NCI-H1417 treated with DMSO at 0.1 percent for 48 hours (cell line): Measurements from ENCODE around the gene CSH2.
A peak's percentile ranks its signal among the peaks of the same experiment; 100 is the strongest.

ENCODE experiments used
- DNase-seq: peaks from one replicate; lab custom pipeline; 2025; lab: John Stamatoyannopoulos, UW

CSH2 gene

GRCh38 chr17:63833741-63834373 lies 39.6 kb downstream of the CSH2 start:
- DNase-seq: no peak

GRCh38 chr17:63833026-63833740 lies 40.3 kb downstream of the CSH2 start:
- no peak for DNase-seq

- no peak for DNase-seq
These were observed 41.0 kb downstream of the CSH2 start for GRCh38 chr17:63832455-63832854.

GRCh38 chr17:63832014-63832413 lies 41.5 kb downstream of the CSH2 start:
- no peak for DNase-seq

GRCh38 chr17:63831505-63831904 lies 42.0 kb downstream of the CSH2 start:
- DNase-seq: no peak

GRCh38 chr17:63830904-63831491 lies 42.5 kb downstream of the CSH2 start:
- no peak for DNase-seq

- DNase-seq: no peak
These were observed 43.2 kb downstream of the CSH2 start for GRCh38 chr17:63830278-63830677.

- no peak for DNase-seq
These were observed 44.5 kb downstream of the CSH2 start for GRCh38 chr17:63828936-63829335.

- DNase-seq: no peak
These were observed 45.7 kb downstream of the CSH2 start for GRCh38 chr17:63827801-63828221.

- peak; percentile 84 for DNase-seq
These were observed 46.3 kb downstream of the CSH2 start, which contains the start of the genes FTSJ3 and PSMC5 for GRCh38 chr17:63827002-63827800. TSS of gene FTSJ3 (minus strand) at chr17:63827663. CDS start at chr17:63826902, 761 bp downstream. TSS of gene PSMC5 (plus strand) at chr17:63827431. CDS start at chr17:63827491, 60 bp downstream.

- DNase-seq: no peak
These were observed 46.9 kb downstream of the CSH2 start for GRCh38 chr17:63826468-63827001.

GRCh38 chr17:63824362-63824761 lies 49.1 kb downstream of the CSH2 start:
- DNase-seq: no peak

- DNase-seq: no peak
These were observed 49.7 kb downstream of the CSH2 start for GRCh38 chr17:63823659-63824331.

GRCh38 chr17:63822537-63822936 lies 50.9 kb downstream of the CSH2 start:
- DNase-seq: no peak
